T-helper 1 cell (primary cell): Measurements from ENCODE around the gene SPPL2A.
"Not testable (repeated sequence)": the region's sequence is repeated elsewhere in the genome, so short reads cannot be mapped to it uniquely, and the experiment has no call there.

Source experiments
- DNase-seq, 5 donors: peaks; one replicate each; pipeline ENCODE4 v3.0.0-alpha.2; 2012 to 2020
- total RNA-seq, 4 donors: gene quantifications; one replicate each; lab custom pipeline; 2026; lab: John Stamatoyannopoulos, UW

SPPL2A gene
- 37.9 to 49.0 (median 44.0) reads per million in 4 donors for total RNA-seq

- DNase-seq = peak; percentile 66 to 88 (median 69)
Measured at GRCh38 chr15:50765195-50765967, at the start of gene SPPL2A. Gene SPPL2A (minus strand): TSS chr15:50765706. CDS start chr15:50765533, 173 bp downstream.

- no peak for DNase-seq
Measured at GRCh38 chr15:50814634-50815033, 49.1 kb upstream of the SPPL2A start.

GRCh38 chr15:50813865-50814264 is 48.4 kb upstream of the SPPL2A start:
- no peak for DNase-seq

GRCh38 chr15:50813089-50813488 is 47.6 kb upstream of the SPPL2A start:
- no peak for DNase-seq

- not testable (repeated sequence) for DNase-seq
Measured at GRCh38 chr15:50812181-50812506, 46.6 kb upstream of the SPPL2A start.

GRCh38 chr15:50811461-50812180 is 46.1 kb upstream of the SPPL2A start:
- not testable (repeated sequence) for DNase-seq

GRCh38 chr15:50810128-50810527 is 44.6 kb upstream of the SPPL2A start:
- no peak for DNase-seq

GRCh38 chr15:50808728-50809127 is 43.2 kb upstream of the SPPL2A start:
- no peak for DNase-seq

GRCh38 chr15:50803479-50804180 is 38.1 kb upstream of the SPPL2A start:
- DNase-seq = no peak

- no peak for DNase-seq
Measured at GRCh38 chr15:50800715-50801114, 35.2 kb upstream of the SPPL2A start.

- no peak for DNase-seq
Measured at GRCh38 chr15:50798684-50799083, 33.2 kb upstream of the SPPL2A start.

- DNase-seq = no peak
Measured at GRCh38 chr15:50797926-50798325, 32.4 kb upstream of the SPPL2A start.

- DNase-seq = no peak
Measured at GRCh38 chr15:50791486-50791885, 26.0 kb upstream of the SPPL2A start.

GRCh38 chr15:50790778-50791453 is 25.4 kb upstream of the SPPL2A start:
- DNase-seq = no peak

- no peak for DNase-seq
Measured at GRCh38 chr15:50786871-50787270, 21.4 kb upstream of the SPPL2A start.

- DNase-seq = no peak
Measured at GRCh38 chr15:50786438-50786837, 20.9 kb upstream of the SPPL2A start.

- DNase-seq = no peak
Measured at GRCh38 chr15:50783895-50784294, 18.4 kb upstream of the SPPL2A start.

GRCh38 chr15:50783411-50783810 is 17.9 kb upstream of the SPPL2A start:
- DNase-seq = no peak

GRCh38 chr15:50778086-50778485 is 12.6 kb upstream of the SPPL2A start:
- DNase-seq = no peak

- DNase-seq = no peak
Measured at GRCh38 chr15:50777042-50777441, 11.5 kb upstream of the SPPL2A start.

GRCh38 chr15:50774450-50774849 is 8.9 kb upstream of the SPPL2A start:
- DNase-seq = peak in 1 of 5 donors; percentile 22

GRCh38 chr15:50773389-50773788 is 7.9 kb upstream of the SPPL2A start:
- DNase-seq = no peak

GRCh38 chr15:50767332-50767861 is 1.9 kb upstream of the SPPL2A start:
- no peak for DNase-seq
